ENCODE measurements around the gene RBM20. TPM values are rescaled to one million over a fixed set of nuclear protein-coding genes. Genes with fewer than 3 reads are reported as not detected.

The RBM20 gene
- total RNA-seq, 2 experiments from 2014 or later, result not detected

GRCh38 chr10:110777017-110777416 is 132.9 kb downstream of the RBM20 start:
- no peaks in the 10 kb centered on the region for H3K9me3 Mint-ChIP-seq
- POLR2A ChIA-PET, result no interaction called here
- peaks cover 29% of the 10 kb centered on the region for H3K4me1 Mint-ChIP-seq
- no peaks in the 10 kb centered on the region for H3K27me3 Mint-ChIP-seq
- no peak overlapping the region for H3K27ac Mint-ChIP-seq
- H3K4me3 Mint-ChIP-seq, result no peak overlapping the region
- H3K36me3 Mint-ChIP-seq (ENCODE audit: low read depth), result no peaks in the 10 kb centered on the region
- CTCF ChIA-PET, result interaction anchor here (1.0 to 1.6 kb wide), 3 partner anchors 12 to 42 kb away, joined by 3 to 4 read pairs (median 3); no protein-coding TSS in a partner anchor
- no peak for DNase-seq

- DNase-seq, result no peak
- ChIA-PET POLR2A (interaction anchor here (0.5 kb wide), 1 partner anchor 133 kb away, joined by 3 read pairs; no protein-coding TSS in a partner anchor), CTCF (interaction anchor here (0.7 to 1.6 kb wide), 4 partner anchors 9 to 41 kb away, joined by 3 read pairs; no protein-coding TSS in a partner anchor)
- H3K27me3 Mint-ChIP-seq, result no peaks in the 10 kb centered on the region
- peaks cover under 1% of the 10 kb centered on the region for H3K36me3 Mint-ChIP-seq (ENCODE audit: low read depth)
- H3K4me1 Mint-ChIP-seq, result peaks cover 30% of the 10 kb centered on the region
- H3K9me3 Mint-ChIP-seq, result peaks cover under 1% of the 10 kb centered on the region
- no peak overlapping the region for H3K27ac Mint-ChIP-seq
- no peak overlapping the region for H3K4me3 Mint-ChIP-seq
These were observed 133.5 kb downstream of the RBM20 start for GRCh38 chr10:110777661-110778060.

- ChIA-PET CTCF (interaction anchor here (0.7 to 1.6 kb wide), 4 partner anchors 9 to 18 kb away, joined by 3 read pairs; no protein-coding TSS in a partner anchor), POLR2A (interaction anchor here (0.5 kb wide), 1 partner anchor 133 kb away, joined by 3 read pairs; no protein-coding TSS in a partner anchor)
- no peak overlapping the region for H3K27ac Mint-ChIP-seq
- H3K36me3 Mint-ChIP-seq (ENCODE audit: low read depth), result peaks cover 2% of the 10 kb centered on the region
- H3K27me3 Mint-ChIP-seq, result no peaks in the 10 kb centered on the region
- H3K4me3 Mint-ChIP-seq, result no peak overlapping the region
- H3K4me1 Mint-ChIP-seq, result peaks cover 36% of the 10 kb centered on the region
- no peak for DNase-seq
- H3K9me3 Mint-ChIP-seq, result peaks cover 5% of the 10 kb centered on the region
These were observed 134.1 kb downstream of the RBM20 start for GRCh38 chr10:110778211-110778610.

- CTCF ChIA-PET, result no interaction called here
- DNase-seq, result no peak
- peaks cover 8% of the 10 kb centered on the region for H3K9me3 Mint-ChIP-seq
- H3K27me3 Mint-ChIP-seq, result no peaks in the 10 kb centered on the region
- H3K36me3 Mint-ChIP-seq (ENCODE audit: low read depth), result peaks cover 2% of the 10 kb centered on the region
- no peak overlapping the region for H3K4me3 Mint-ChIP-seq
- POLR2A ChIA-PET, result no interaction called here
- H3K4me1 Mint-ChIP-seq, result peaks cover 38% of the 10 kb centered on the region
- H3K27ac Mint-ChIP-seq, result no peak overlapping the region
These were observed 135.4 kb downstream of the RBM20 start for GRCh38 chr10:110779489-110779888.

- Mint-ChIP-seq H3K27ac (no peak overlapping the region), H3K4me1 (peaks cover 36% of the 10 kb centered on the region), H3K36me3 (ENCODE audit: low read depth) (peaks cover 2% of the 10 kb centered on the region), H3K4me3 (no peak overlapping the region), H3K9me3 (peaks cover 8% of the 10 kb centered on the region), H3K27me3 (no peaks in the 10 kb centered on the region)
- no peak for DNase-seq
- ChIA-PET POLR2A (no interaction called here), CTCF (interaction anchor here (0.9 to 1.4 kb wide), 2 partner anchors 22 to 108 kb away, joined by 4 read pairs; no protein-coding TSS in a partner anchor)
These were observed 136.6 kb downstream of the RBM20 start for GRCh38 chr10:110780704-110781103.

GRCh38 chr10:110781139-110781538 is 137.0 kb downstream of the RBM20 start:
- peaks cover 40% of the 10 kb centered on the region for H3K4me1 Mint-ChIP-seq
- no peak overlapping the region for H3K4me3 Mint-ChIP-seq
- CTCF ChIA-PET, result interaction anchor here (0.9 to 1.4 kb wide), 3 partner anchors 22 to 109 kb away, joined by 4 read pairs; no protein-coding TSS in a partner anchor
- H3K9me3 Mint-ChIP-seq, result peaks cover 8% of the 10 kb centered on the region
- no peak for DNase-seq
- POLR2A ChIA-PET, result no interaction called here
- no peak overlapping the region for H3K27ac Mint-ChIP-seq
- H3K36me3 Mint-ChIP-seq (ENCODE audit: low read depth), result peaks cover 2% of the 10 kb centered on the region
- H3K27me3 Mint-ChIP-seq, result no peaks in the 10 kb centered on the region

- Mint-ChIP-seq H3K9me3 (peaks cover 8% of the 10 kb centered on the region), H3K27ac (peak overlapping the region; percentile 32)
- POLR2A ChIA-PET, result no interaction called here
These were observed 138.5 kb downstream of the RBM20 start for GRCh38 chr10:110782616-110783015.

GRCh38 chr10:110783509-110784107 is 139.5 kb downstream of the RBM20 start:
- H3K9me3 Mint-ChIP-seq, result peaks cover 8% of the 10 kb centered on the region
- DNase-seq, result peak; percentile 65
- peaks cover 38% of the 10 kb centered on the region for H3K4me1 Mint-ChIP-seq
- H3K4me3 Mint-ChIP-seq, result no peak overlapping the region
- H3K27me3 Mint-ChIP-seq, result no peaks in the 10 kb centered on the region
- ChIA-PET CTCF (interaction anchor here (0.8 to 1.0 kb wide), 2 partner anchors 9 to 21 kb away, joined by 3 to 4 read pairs; no protein-coding TSS in a partner anchor), POLR2A (no interaction called here)
- H3K36me3 Mint-ChIP-seq (ENCODE audit: low read depth), result peaks cover 2% of the 10 kb centered on the region
- peak overlapping the region; percentile 79 for H3K27ac Mint-ChIP-seq

More at GRCh38 chr10:110782616-110783015, 138.5 kb downstream of the RBM20 start:
- peaks cover 38% of the 10 kb centered on the region for H3K4me1 Mint-ChIP-seq
- H3K27me3 Mint-ChIP-seq, result no peaks in the 10 kb centered on the region
- peaks cover 2% of the 10 kb centered on the region for H3K36me3 Mint-ChIP-seq (ENCODE audit: low read depth)
- DNase-seq, result no peak
- H3K4me3 Mint-ChIP-seq, result no peak overlapping the region
- CTCF ChIA-PET, result interaction anchor here (0.8 to 1.3 kb wide), 3 partner anchors 10 to 22 kb away, joined by 3 to 4 read pairs (median 4); no protein-coding TSS in a partner anchor

- Mint-ChIP-seq H3K27me3 (no peaks in the 10 kb centered on the region), H3K9me3 (peaks cover 8% of the 10 kb centered on the region), H3K4me1 (peaks cover 37% of the 10 kb centered on the region), H3K36me3 (ENCODE audit: low read depth) (peaks cover 2% of the 10 kb centered on the region), H3K27ac (peak overlapping the region; percentile 79), H3K4me3 (no peak overlapping the region)
- DNase-seq, result no peak
- CTCF ChIA-PET, result no interaction called here
- POLR2A ChIA-PET, result no interaction called here
These were observed 140.1 kb downstream of the RBM20 start for GRCh38 chr10:110784198-110784597.

GRCh38 chr10:110786172-110786571 is 142.0 kb downstream of the RBM20 start:
- Mint-ChIP-seq H3K9me3 (peaks cover 8% of the 10 kb centered on the region), H3K4me3 (no peak overlapping the region), H3K27ac (no peak overlapping the region), H3K27me3 (no peaks in the 10 kb centered on the region), H3K4me1 (peaks cover 32% of the 10 kb centered on the region), H3K36me3 (ENCODE audit: low read depth) (peaks cover 2% of the 10 kb centered on the region)
- DNase-seq, result no peak
- CTCF ChIA-PET, result interaction anchor here (0.6 to 1.6 kb wide), 7 partner anchors 8 to 135 kb away, joined by 3 to 5 read pairs (median 3); no protein-coding TSS in a partner anchor
- POLR2A ChIA-PET, result interaction anchor here (0.6 kb wide), 1 partner anchor 71 kb away, joined by 3 read pairs; no protein-coding TSS in a partner anchor

- Mint-ChIP-seq H3K27ac (no peak overlapping the region), H3K4me1 (peaks cover 19% of the 10 kb centered on the region), H3K27me3 (peaks cover under 1% of the 10 kb centered on the region), H3K4me3 (no peak overlapping the region), H3K9me3 (no peaks in the 10 kb centered on the region), H3K36me3 (ENCODE audit: low read depth) (no peaks in the 10 kb centered on the region)
- ChIA-PET POLR2A (no interaction called here), CTCF (interaction anchor here (2.6 kb wide), 1 partner anchor 10 kb away, joined by 10 read pairs; no protein-coding TSS in a partner anchor)
- DNase-seq, result no peak
These were observed 144.7 kb downstream of the RBM20 start for GRCh38 chr10:110788620-110789385.

GRCh38 chr10:110789604-110790433 is 145.7 kb downstream of the RBM20 start:
- Mint-ChIP-seq H3K4me3 (no peak overlapping the region), H3K27me3 (peaks cover 4% of the 10 kb centered on the region), H3K4me1 (peaks cover 11% of the 10 kb centered on the region), H3K27ac (no peak overlapping the region), H3K9me3 (no peaks in the 10 kb centered on the region), H3K36me3 (ENCODE audit: low read depth) (no peaks in the 10 kb centered on the region)
- CTCF ChIA-PET, result interaction anchor here (1.2 to 2.6 kb wide), 2 partner anchors 9 to 13 kb away, joined by 3 to 10 read pairs; no protein-coding TSS in a partner anchor
- DNase-seq, result no peak
- POLR2A ChIA-PET, result no interaction called here
